Measurements from ENCODE around the gene PDCD10.

The PDCD10 gene

DNA sequence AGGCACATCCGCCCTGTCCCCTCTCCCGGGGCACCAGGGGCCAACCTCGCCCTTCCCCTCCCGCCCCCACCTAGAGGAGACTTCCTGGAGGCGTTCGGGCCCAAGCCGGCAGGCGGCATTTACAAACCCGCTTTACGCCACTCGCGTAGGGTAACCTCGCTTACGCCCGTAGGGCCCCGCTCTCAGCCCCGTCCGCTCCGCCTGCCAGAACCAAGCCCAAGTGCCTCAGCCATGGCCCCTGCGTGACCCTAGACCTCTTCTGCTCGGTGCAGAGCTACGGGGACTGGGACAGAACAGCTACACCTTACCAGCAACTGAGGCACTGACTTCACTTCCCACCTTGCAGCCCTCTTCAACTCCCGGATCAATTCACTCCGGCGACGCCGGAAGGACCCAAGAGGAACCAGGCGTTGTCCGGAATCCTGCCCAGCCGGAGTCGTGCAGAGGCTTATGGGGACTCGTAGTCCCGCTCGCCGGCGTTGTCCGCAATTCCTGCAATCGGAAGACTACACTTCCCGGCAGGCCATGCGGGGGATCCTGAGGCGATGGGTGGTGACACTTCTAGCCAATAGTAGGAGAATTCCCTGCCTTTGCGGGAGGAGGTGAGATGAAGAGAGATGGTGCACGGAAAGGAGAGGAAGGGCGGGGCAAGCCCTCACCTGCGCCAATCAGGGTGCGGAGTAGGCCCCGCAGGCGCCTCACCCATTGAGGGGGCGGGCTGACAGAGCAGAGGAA, at the start of gene PDCD10:
TSS of gene PDCD10 (minus strand) at position 395 of the 735 bp plus-strand sequence. CDS start 14,735 bp downstream, outside the sequence.
- DNase-seq (ENCODE audit: low read depth, low spot score), result peak; percentile 97

GRCh38 chr3:167783781-167784180, 49.1 kb upstream of the PDCD10 start:
- DNase-seq (ENCODE audit: low read depth, low spot score), result no peak

DNA sequence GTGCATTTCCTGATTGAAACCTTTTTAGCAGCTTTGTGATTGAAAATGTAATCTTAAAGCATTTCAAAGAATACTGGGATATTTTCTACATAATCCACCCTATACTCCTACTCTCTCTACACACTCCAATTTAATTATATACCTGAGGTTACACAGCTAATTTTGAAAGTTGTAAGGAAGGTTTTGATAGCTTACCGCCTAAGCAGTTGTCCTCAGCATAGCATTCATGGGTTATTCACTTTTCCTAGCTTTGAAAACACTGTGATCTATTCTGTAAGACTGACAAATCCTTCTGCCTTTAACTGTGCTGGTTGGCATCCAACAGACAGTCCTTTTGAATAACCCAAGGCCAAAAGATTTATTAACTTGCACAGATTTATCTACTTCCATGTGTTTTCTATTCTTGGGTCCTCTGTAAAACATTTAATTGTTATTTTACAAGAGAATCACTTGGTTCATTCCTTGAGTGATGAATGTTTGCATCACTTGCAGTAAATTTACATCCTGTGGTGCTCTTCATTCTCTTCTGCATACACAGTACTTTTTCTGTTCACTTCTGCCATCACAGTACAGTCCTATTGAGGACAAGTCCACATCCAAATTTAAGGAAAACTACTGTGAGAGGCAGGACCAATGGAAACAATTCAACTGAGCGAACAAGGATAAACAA, 45.7 kb upstream of the PDCD10 start:
- DNase-seq (ENCODE audit: low read depth, low spot score), result no peak

GRCh38 chr3:167777356-167777755, 42.7 kb upstream of the PDCD10 start:
- no peak for DNase-seq (ENCODE audit: low read depth, low spot score)

- no peak for DNase-seq (ENCODE audit: low read depth, low spot score)
Measured at GRCh38 chr3:167776066-167776685, 41.5 kb upstream of the PDCD10 start.

- DNase-seq (ENCODE audit: low read depth, low spot score), result no peak
Measured at GRCh38 chr3:167773584-167773983, 38.9 kb upstream of the PDCD10 start.

GRCh38 chr3:167772992-167773391, 38.3 kb upstream of the PDCD10 start:
- DNase-seq (ENCODE audit: low read depth, low spot score), result no peak

DNA sequence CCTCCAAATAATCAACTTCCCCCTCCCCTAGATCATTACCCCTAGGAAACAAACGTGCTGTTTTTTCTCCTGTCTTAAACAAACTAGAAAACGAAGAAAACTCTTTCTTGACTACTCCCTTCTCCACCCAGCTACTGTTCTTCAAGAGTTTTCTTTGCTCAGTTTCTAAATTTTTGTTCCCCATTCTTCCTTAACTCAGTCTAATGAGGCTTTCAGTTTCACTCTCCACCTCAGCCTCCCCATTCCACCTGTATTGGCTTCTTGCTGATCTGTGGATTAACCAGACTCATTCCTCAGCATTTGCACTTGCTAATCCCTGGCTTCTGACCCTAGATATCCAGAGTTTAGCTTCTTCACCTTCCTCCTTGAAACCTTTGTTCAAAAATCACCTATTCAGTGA, 27.6 kb upstream of the PDCD10 start:
- no peak for DNase-seq (ENCODE audit: low read depth, low spot score)

DNA sequence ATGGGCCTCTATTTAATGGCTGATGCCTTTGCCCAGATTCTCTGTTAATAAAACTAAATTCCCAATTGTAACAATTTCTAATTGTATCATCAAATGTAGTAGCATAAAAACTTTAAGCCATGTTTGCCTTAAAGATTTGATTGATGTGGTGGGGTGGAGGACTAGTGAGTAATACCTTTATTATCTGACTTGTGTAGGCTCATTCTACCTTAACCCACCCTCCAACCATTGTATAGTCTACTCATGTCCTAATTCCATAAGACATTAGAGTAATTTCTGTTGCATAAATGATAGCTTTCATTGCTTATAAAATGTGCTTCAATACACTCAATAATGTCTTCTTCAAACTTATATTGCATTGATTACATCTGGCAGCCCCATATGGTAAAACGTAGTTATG, 26.6 kb upstream of the PDCD10 start:
- no peak for DNase-seq (ENCODE audit: low read depth, low spot score)

GRCh38 chr3:167754049-167754448, 19.4 kb upstream of the PDCD10 start:
- DNase-seq (ENCODE audit: low read depth, low spot score), result no peak

GRCh38 chr3:167750272-167750971, 15.7 kb upstream of the PDCD10 start:
- no peak for DNase-seq (ENCODE audit: low read depth, low spot score)

- DNase-seq (ENCODE audit: low read depth, low spot score), result no peak
Measured at GRCh38 chr3:167749728-167750127, 15.0 kb upstream of the PDCD10 start.

GRCh38 chr3:167749209-167749608, 14.5 kb upstream of the PDCD10 start:
- DNase-seq (ENCODE audit: low read depth, low spot score), result no peak

GRCh38 chr3:167743799-167744198, 9.1 kb upstream of the PDCD10 start:
- DNase-seq (ENCODE audit: low read depth, low spot score), result no peak

- no peak for DNase-seq (ENCODE audit: low read depth, low spot score)
Measured at GRCh38 chr3:167742338-167742737, 7.6 kb upstream of the PDCD10 start.

DNA sequence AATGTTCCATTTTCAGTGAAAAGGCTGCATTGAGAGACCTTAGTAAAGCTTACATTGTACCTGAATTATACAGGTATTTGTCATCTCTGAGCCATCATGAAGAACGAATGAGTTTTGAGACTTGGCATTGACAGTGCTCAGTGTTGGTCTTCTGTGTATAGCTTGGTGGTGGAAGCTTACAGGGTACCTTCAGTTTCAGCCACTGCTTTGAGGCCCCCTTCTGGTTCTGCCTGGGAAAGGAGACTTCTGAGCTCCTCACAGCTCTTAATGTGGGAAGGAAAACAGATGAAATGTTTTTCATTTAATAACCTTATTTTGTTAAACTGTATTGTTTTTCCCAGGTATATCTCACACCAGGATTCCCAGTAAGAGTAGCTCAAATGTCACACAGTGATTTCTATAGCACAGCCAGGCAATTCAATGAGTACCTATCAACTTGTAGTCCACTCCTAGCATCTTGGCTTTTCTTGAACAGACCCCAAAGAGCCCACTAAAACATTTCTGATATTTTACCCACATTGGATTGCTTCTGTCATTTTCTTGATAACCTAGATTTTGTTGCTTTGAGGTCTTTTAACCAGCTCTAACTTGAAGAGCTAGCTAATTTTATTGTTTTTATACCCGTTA, 6.4 kb upstream of the PDCD10 start:
- DNase-seq (ENCODE audit: low read depth, low spot score), result no peak

- DNase-seq (ENCODE audit: low read depth, low spot score), result no peak
Measured at GRCh38 chr3:167739190-167739810, 4.6 kb upstream of the PDCD10 start.

DNA sequence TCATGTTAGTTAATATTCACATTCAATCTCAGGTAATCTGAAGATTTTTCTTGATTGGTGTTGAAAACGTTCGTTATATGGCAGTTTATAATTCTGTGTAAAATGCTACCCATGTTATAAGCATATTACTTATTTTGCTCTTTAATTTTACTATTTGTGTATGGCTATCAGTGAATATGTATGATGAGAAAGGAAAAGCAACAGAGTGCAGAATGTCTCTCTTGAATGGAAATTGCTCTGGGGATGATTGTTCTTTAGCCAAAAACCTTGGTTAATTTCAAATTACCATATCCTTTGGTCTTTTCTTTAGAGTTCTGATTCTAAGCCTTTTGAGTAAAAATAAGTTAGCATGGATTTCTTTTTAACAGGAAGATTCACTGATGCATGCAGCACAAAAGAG, 3.3 kb upstream of the PDCD10 start:
- DNase-seq (ENCODE audit: low read depth, low spot score), result no peak

GRCh38 chr3:167736997-167737396, 2.3 kb upstream of the PDCD10 start:
- no peak for DNase-seq (ENCODE audit: low read depth, low spot score)

- no peak for DNase-seq (ENCODE audit: low read depth, low spot score)
Measured at GRCh38 chr3:167736264-167736787, 1.6 kb upstream of the PDCD10 start.

All from brain pericyte (primary cell).